ENCODE results near the gene KHNYN.

DNA sequence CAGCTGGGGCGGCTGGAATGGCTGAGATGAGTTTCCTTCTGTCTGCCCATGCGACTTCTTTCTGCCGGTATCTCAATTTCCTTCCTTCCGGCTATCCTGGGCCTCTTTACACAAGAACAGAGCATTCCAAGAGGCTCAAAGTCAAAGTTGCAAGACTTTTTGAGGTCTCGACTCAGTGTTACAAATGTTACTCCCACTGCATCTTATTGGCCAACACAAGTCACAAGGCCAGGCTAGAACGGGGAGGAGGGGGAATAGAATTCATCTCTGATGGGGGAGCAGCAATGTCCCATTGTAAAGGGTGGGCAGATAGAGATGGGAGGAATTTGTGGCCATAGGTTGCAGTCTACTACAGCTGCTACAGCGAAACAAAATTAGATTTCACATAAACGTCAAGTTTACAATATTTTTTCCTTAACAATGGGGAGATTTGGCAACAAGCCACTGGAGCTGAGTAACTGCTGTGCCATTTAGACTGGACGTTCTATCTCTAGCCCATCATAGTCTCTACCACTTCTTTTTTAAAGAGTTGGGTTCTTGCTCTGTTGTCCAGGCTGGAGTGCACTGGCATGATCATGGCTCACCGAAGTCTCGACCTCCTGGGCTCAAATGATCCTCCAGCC is 40.4 kb upstream of the KHNYN start:
- TF ChIP-seq, protein P1, sequence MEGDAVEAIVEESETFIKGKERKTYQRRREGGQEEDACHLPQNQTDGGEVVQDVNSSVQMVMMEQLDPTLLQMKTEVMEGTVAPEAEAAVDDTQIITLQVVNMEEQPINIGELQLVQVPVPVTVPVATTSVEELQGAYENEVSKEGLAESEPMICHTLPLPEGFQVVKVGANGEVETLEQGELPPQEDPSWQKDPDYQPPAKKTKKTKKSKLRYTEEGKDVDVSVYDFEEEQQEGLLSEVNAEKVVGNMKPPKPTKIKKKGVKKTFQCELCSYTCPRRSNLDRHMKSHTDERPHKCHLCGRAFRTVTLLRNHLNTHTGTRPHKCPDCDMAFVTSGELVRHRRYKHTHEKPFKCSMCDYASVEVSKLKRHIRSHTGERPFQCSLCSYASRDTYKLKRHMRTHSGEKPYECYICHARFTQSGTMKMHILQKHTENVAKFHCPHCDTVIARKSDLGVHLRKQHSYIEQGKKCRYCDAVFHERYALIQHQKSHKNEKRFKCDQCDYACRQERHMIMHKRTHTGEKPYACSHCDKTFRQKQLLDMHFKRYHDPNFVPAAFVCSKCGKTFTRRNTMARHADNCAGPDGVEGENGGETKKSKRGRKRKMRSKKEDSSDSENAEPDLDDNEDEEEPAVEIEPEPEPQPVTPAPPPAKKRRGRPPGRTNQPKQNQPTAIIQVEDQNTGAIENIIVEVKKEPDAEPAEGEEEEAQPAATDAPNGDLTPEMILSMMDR (conservative IDR thresholded peaks at IDR 0.05; ENCODE audit: low read length): no peak
- TF ChIP-seq EZH2phosphoT487 (IDR thresholded peaks at IDR 0.05; ENCODE audit: borderline replicate concordance): no peak
